GM20431 (cell line): Measurements from ENCODE around the gene SEC14L5.

Experiments
- in situ Hi-C: fragments of 300-500 bp; cut with MseI, MboI; formaldehyde crosslinking; loops from one replicate; pipeline ENCODE4 v1.15.0; 2020; ENCODE audit warnings: low sequenced_read_pairs; ENCODE audit not compliant: unreplicated experiment

SEC14L5 gene

GRCh38 chr16:4980691-4981090, 22.6 kb downstream of the SEC14L5 start:
- in situ Hi-C loops = no loop called here

- in situ Hi-C loops = no loop called here
Observed at GRCh38 chr16:4981473-4981872, 23.3 kb downstream of the SEC14L5 start.

DNA sequence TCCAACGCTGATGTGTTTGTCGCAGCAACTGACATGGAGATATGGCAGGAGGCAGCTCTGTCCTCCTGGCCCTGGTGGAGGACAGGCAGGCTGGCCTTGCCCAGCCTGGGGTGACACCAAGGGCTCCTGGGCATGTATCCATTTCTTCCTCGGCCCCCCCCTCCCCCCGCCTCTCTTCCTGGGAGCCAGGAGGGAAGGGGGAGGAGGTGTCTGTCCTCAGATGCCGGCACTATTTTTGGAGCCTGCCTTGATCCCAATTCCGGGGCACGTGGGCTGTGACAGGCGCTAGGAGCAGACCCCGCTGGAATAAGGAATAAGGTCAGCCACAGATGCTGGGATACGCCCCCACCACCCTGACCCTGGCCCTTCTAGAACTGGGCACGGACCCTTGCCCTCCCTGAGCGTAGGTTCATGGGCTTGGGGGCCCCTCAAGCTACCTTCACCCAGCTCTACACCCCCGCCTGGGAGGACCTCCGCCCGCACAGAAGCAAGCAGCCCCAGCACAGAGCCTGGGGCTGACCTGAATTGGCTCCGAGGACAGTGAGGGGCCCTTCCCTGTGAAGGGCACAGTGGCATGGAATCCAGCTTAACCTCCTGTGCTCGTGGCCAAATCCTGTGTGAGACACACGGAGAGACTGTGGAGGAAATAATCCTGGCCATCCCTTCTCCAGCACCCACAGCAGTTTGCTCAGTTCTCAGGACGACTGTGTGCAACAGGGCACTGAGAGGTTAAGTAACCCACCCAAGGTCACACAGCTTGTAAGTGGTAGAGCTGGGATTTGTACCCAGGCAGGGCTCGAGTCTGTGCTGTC, 24.1 kb downstream of the SEC14L5 start:
- in situ Hi-C loops = no loop called here

DNA sequence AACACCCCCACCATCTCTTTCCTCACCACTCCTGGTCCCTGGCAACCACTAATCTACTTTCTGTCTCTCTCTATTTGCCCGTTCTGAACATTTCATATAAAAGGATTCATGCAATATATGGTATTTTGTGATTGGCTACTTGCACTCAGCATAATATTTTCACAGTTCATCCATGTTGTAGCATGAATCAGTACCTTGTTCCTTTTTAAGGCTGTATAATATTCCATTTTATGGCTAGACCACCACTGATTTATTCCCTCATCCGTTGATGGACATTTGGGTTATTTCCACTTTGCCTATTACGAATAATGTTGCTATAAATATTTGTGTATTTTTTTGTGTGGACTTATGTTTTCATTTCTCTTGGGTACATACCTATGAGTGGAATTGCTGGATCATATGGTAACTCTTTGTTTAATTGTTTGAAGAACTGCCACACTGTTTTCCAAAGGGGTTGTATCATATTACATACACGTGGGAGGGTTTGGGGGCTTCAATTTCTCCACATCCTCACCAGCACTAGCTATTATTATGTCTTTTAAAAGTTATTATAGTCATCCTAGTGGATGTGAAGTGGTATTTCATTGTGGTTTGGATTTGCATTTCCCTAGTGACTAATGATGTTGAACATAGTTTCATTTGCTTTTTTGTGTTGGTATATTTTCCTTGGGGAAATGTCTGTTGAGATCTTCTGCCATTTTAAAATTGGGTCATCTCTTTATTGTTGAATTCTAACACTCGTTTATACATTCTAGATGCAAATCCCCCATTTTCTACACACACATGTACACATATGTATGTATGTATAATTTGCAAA, 26.3 kb downstream of the SEC14L5 start:
- in situ Hi-C loops = no loop called here

DNA sequence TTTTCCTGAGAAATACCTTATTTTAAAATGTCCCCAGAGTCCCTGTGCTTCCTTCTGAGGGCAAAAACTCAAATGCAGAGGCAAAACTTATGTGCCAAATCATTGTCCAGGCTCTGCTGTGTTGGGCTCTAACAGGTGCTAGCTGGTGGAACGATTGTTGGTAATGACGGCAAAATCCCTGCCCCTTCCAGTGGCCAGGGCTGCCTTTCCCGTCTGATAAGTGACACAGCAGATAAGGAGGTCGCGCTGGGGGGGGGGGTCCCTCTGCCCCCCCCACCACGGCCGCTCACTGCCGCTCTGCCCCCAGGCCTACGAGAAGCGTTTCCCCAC, 29.1 kb downstream of the SEC14L5 start:
- in situ Hi-C loops = no loop called here

DNA sequence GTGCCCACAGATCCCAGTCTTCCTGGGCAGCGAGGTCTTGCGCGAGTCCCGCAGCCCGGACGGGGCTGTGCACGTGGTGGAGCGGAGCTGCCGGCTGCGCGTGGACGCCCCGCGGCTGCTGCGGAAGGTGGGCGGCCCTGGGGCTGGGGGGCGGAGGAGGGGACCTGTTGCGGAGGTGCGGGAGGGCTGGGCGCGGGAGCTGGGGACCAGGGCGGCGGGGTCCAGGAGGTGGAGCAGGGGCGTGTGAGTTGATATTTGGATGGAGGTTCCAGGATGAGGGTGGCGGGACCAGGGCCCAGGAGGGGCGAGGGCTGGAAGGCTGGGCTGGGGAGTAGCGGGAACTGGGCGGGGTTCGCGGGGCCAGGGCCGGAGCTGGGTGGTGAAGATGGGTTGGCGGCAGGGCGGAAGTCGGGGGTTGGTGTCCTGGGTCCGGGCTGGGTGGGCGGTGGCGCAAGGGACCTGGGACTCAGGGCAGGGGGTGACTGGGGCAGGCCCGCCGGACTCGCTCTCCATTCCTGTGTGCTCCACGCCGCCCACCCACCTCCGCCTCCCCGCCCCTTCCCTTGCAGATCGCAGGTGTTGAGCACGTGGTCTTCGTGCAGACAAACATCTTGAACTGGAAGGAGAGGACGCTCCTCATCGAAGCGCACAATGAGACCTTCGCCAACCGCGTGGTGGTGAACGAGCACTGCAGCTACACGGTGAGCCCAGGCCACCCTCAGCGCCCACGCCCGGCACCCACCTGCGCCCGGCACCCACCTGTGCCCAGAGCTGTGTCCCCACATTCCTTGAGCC, 29.6 kb downstream of the SEC14L5 start:
- in situ Hi-C loops = no loop called here

DNA sequence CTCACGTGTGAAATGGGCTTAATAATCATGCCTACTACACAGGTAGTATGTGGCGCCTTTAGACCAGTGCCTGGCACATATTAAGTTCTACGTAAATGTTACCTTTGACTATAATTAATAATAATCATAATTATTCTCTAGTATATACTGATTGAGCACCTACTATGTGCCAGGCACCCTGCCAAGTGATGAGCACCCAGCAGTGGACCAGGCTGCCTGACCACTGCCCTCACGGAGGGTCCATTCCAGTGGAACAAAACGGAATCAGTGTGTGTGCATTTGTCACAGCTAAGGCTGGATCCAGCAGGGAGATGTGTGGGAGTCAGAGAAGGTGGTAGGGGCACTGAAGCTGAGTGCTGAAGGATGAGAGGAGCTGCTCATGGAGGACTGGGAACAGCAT, 30.5 kb downstream of the SEC14L5 start:
- in situ Hi-C loops = no loop called here

GRCh38 chr16:4989391-4990006, 31.4 kb downstream of the SEC14L5 start:
- in situ Hi-C loops = no loop called here

- in situ Hi-C loops = no loop called here
Observed at GRCh38 chr16:4990415-4990814, 32.3 kb downstream of the SEC14L5 start.

DNA sequence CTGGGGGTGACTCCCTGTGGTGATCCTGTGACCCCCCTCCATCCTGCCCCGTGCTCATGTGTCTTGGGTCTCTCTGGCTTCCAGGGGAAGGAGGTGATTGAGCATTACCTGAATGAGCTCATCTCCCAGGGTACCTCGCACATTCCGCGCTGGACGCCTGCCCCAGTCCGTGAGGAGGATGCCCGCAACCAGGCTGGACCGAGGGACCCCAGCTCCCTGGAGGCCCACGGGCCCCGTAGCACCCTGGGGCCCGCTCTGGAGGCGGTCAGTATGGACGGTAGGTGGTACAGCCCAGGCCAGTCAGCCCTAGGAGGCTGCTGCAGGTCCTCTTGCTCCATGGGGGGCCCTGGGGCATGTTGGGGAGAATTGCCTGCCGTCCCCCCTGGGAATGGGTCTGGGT, 33.6 kb downstream of the SEC14L5 start:
- in situ Hi-C loops = no loop called here

GRCh38 chr16:4994719-4995434, 36.7 kb downstream of the SEC14L5 start:
- in situ Hi-C loops = no loop called here

DNA sequence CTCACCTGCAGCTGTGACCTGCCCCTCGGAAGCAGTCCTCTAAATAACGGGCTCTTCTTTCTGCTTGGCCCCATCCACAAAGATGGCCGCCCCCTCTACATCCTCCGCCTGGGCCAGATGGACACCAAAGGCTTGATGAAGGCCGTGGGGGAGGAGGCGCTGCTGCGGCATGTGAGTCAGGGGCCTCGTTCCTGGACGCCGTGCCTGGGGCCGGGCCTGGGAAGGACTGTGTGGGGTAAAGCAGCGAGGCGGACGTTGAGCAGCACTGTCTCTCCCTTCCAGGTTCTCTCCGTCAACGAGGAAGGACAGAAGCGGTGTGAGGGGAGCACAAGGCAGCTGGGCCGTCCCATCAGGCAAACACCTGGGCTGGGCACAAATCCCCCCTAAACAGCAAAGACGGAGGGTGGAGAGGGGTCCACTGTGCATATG, 42.5 kb downstream of the SEC14L5 start:
- in situ Hi-C loops = no loop called here

DNA sequence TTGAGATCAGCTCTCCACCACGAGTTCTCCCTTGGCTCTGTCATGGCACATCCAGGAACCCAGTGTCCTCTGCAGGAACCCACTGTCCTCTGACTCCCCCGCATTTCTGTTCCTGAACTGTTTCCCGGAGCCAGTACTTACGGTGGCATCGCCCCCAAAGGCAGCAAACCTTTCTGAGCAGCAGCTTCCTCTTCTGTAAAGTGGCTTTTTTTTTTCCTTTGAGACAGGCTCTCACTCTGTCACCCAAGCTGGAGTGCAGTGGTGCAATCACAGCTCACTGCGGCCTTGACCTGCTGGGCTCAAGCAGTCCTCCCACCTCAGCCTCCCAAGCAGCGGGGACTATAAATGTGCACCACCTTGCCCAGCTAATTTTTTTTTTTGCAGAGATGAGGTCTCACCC, 43.4 kb downstream of the SEC14L5 start:
- in situ Hi-C loops = no loop called here

GRCh38 chr16:5001986-5002385, 43.9 kb downstream of the SEC14L5 start:
- in situ Hi-C loops = no loop called here

- in situ Hi-C loops = no loop called here
Observed at GRCh38 chr16:5002699-5003143, 44.6 kb downstream of the SEC14L5 start.

- in situ Hi-C loops = no loop called here
Observed at GRCh38 chr16:5003211-5003610, 45.1 kb downstream of the SEC14L5 start.

GRCh38 chr16:5003828-5004227, 45.7 kb downstream of the SEC14L5 start:
- in situ Hi-C loops = no loop called here

DNA sequence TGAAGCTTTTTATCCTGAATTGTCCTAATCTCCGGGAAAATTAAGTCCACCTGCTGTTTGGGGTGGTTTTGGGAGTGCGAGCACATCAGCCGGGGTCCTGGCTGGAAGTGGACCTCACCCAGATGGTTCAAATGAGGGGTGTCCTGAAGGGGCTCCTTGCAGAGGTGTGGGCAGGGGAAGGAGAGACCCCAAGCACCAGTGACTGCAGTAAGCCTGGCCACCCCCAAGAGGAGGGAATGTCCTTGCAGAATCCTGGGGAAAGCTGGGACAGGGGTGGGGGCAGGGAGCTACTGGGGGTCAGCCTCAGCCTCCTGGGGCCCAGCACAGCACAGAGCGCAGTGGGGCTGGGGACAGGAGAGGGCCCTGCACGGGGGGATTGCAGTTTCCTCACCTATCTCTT, 46.2 kb downstream of the SEC14L5 start:
- in situ Hi-C loops = no loop called here

- in situ Hi-C loops = no loop called here
Observed at GRCh38 chr16:5005916-5006315, 47.8 kb downstream of the SEC14L5 start.
